Prostate gland (tissue), 2 donors: Measurements from ENCODE around the gene POU2F1. TPM values are rescaled to one million over a fixed set of nuclear protein-coding genes. Genes with fewer than 3 reads are reported as not detected.

Source experiments
- DNase-seq: peaks from one replicate; pipeline ENCODE4 v3.0.0-alpha.2; 2019; ENCODE audit warnings: low spot score
- H3K27ac ChIP-seq, 2 donors: fragments of 200-600 bp; sonication (generic); 2 replicates each; pipeline ENCODE4 v1.5.1; 2017 to 2019
- H3K27me3 ChIP-seq: fragments of 200-600 bp; sonication (generic); replicated peaks from 2 replicates; pipeline ENCODE4 v1.5.1; 2019; ENCODE audit not compliant: insufficient read depth
- H3K36me3 ChIP-seq, 2 donors: fragments of 200-600 bp; sonication (generic); 1 replicate in 1 of 2; 2 replicates in 1 of 2; pipeline versions ENCODE4 v1.5.1 to v1.8.1; 2017 to 2019
- H3K4me1 ChIP-seq: fragments of 200-600 bp; sonication (generic); replicated peaks from 2 replicates; pipeline ENCODE4 v1.5.1; 2019
- H3K4me3 ChIP-seq, 2 donors: fragments of 200-600 bp; sonication (generic); 2 replicates each; pipeline ENCODE4 v1.5.1; 2017 to 2019
- H3K9me3 ChIP-seq: fragments of 200-600 bp; sonication (generic); 2 replicates; pipeline ENCODE4 v1.5.1; 2017
- POLR2A ChIP-seq: fragments of 450-650 bp; IDR thresholded peaks from one replicate; pipeline ENCODE4 v1.6.1; 2016; ENCODE audit warnings: antibody characterized with exemption, mild to moderate bottlenecking
- POLR2AphosphoS5 ChIP-seq: sonication (generic); formaldehyde crosslinking; IDR thresholded peaks from one replicate; pipeline ENCODE4 v1.6.1; 2017; ENCODE audit warnings: antibody characterized with exemption
- WGBS: methylation state at CpG from one replicate; pipeline ENCODE4 v1.1.5; 2018; 5-methylcytosine and 5-hydroxymethylcytosine counted together
- intact Hi-C: fragments of 100-400 bp; cut with DNase I; formaldehyde crosslinking; loops from one replicate; pipeline ENCODE4 v1.14.2; 2022
- total RNA-seq, 2 donors: library from RNA; depleted of rRNA; stranded (reverse); fragments of >200 nt; gene quantifications; one replicate each; pipeline ENCODE4 v1.1.0, GENCODE V29; 2016
- TF ChIP-seq, protein P1 (sequence below), 4 experiments: fragments of 200-600 bp in 2 of 4; fragments of 450-650 bp in 2 of 4; sonication (generic) in 2 of 4; IDR thresholded peaks; 1 replicate in 3 of 4; 2 replicates in 1 of 4; pipeline ENCODE4 v1.5.1; 2016 to 2019; ENCODE audit warnings: antibody characterized with exemption in 4 of 4, mild to moderate bottlenecking in 2 of 4, moderate library complexity in 2 of 4

The POU2F1 gene
- total RNA-seq, 2 donors from 2014 or later = 10.9 to 26.6 TPM

DNA sequence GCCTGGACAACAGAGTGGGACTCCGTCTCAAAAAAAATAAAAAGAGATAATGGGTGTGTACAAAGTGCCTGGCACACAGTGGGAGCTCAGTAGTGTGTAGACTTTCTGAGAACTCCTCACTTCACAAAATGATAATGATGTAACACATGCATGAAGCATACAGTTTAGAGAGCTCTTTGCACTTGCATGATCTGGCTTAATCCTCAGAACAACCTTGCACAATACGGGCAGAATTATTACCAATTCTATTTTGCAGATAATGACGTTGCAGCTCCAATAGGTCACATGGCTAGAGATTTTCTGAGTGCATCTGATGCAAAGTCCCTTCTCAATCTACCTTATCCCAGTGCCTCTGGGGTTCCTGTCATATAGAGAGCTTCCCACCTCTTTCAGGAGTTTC, 226.3 kb downstream of the POU2F1 start:
- TF ChIP-seq POLR2AphosphoS5 (no peak), POLR2A (no peak)
- TF ChIP-seq, protein P1, sequence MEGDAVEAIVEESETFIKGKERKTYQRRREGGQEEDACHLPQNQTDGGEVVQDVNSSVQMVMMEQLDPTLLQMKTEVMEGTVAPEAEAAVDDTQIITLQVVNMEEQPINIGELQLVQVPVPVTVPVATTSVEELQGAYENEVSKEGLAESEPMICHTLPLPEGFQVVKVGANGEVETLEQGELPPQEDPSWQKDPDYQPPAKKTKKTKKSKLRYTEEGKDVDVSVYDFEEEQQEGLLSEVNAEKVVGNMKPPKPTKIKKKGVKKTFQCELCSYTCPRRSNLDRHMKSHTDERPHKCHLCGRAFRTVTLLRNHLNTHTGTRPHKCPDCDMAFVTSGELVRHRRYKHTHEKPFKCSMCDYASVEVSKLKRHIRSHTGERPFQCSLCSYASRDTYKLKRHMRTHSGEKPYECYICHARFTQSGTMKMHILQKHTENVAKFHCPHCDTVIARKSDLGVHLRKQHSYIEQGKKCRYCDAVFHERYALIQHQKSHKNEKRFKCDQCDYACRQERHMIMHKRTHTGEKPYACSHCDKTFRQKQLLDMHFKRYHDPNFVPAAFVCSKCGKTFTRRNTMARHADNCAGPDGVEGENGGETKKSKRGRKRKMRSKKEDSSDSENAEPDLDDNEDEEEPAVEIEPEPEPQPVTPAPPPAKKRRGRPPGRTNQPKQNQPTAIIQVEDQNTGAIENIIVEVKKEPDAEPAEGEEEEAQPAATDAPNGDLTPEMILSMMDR (IDR thresholded peaks at IDR 0.05) = no peak
- Histone ChIP-seq H3K4me1 (no peaks in the 10 kb centered on the region), H3K4me3 (no peak overlapping the region), H3K27me3 (no peaks in the 10 kb centered on the region), H3K9me3 (no peaks in the 10 kb centered on the region), H3K27ac (no peak overlapping the region), H3K36me3 (no peaks in the 10 kb centered on the region)
- 72% methylated on average over 3 of the region's 3 CpGs for WGBS
- no peak for DNase-seq
- intact Hi-C loops = no loop called here

DNA sequence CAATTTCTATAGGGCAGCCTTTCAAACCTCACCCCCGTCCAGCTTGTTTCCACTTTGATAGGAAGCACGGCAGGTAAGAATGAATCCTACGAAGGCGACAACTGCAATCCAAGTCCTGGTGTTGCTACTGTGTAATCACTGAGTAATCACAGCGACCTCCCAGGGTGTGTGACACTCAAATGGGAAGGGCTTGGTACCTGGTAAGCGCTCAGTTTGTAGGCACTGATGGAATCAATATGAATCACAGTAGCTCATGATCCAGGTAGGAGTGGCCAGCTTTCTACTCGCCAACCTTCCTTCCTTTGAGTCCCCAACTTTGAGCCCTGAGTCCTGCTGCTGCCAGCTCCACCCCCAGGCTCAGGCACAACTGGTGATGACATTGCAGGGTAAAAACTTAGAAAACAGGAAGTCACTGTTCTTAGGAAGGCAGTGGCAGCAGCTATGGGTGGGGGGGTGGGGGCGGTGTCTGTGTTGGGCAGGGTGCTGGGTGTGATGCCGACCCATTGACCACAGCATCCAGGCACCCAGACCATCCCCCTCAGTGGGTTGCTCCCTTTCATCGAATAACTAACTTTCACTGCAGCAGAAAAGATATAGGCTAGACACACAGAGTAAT, 226.9 kb downstream of the POU2F1 start:
- no peak for DNase-seq
- intact Hi-C loops = no loop called here
- no peaks in the 10 kb centered on the region for H3K27me3 ChIP-seq
- H3K4me3 ChIP-seq = no peak overlapping the region
- H3K4me1 ChIP-seq = no peaks in the 10 kb centered on the region
- H3K36me3 ChIP-seq = no peaks in the 10 kb centered on the region
- no peak overlapping the region for H3K27ac ChIP-seq
- no peaks in the 10 kb centered on the region for H3K9me3 ChIP-seq
- TF ChIP-seq POLR2A (no peak), POLR2AphosphoS5 (no peak)
- TF ChIP-seq, protein P1 (IDR thresholded peaks at IDR 0.05) = no peak
- WGBS = 69% methylated on average over 10 of the region's 10 CpGs

DNA sequence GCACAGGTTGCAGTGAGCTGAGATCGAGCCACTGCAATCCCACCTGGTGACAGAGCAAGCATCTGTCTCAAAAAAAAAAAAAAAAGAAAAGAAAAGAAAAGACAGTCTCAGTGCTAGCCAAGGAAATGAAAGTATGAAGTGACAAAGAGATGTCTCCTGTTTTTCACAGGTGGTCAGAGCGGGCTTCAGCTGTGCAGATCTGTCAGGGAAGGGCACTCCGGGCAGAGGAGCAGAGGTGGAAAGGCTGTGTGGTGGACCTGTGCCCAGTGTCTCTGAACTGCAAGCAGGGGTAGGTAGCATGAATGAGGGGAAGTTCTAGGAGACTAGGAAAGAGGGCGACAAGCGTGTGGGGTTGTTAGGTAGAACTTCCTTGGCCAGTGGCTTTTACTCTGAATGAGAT, 230.2 kb downstream of the POU2F1 start:
- H3K27me3 ChIP-seq = no peaks in the 10 kb centered on the region
- no peak overlapping the region for H3K4me3 ChIP-seq
- H3K4me1 ChIP-seq = no peaks in the 10 kb centered on the region
- DNase-seq = no peak
- intact Hi-C loops = no loop called here
- H3K9me3 ChIP-seq = no peaks in the 10 kb centered on the region
- no peak for TF ChIP-seq POLR2AphosphoS5
- TF ChIP-seq POLR2A = no peak
- TF ChIP-seq, protein P1 (IDR thresholded peaks at IDR 0.05) = no peak
- no peaks in the 10 kb centered on the region for H3K36me3 ChIP-seq
- 89% methylated on average over 5 of the region's 5 CpGs for WGBS
- no peak overlapping the region for H3K27ac ChIP-seq

DNA sequence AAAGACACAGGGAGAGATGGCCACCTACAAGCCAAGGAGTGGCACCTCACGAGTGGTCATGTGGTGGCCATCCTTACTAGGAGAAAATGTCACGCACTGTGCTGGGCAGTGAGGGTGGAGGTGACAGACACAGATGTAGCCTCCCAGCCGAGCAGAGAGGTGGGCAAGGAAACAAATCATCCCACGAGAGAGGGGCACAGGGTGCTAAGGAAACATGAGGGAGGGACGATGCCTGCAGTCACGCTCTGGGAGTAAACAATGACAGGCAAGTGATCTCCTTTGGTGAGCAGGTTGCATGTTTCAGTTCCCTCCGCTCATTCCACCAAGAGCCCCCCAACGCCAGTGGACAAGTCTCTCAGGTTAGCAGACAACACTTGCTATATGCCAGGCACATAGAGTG, 231.8 kb downstream of the POU2F1 start:
- no peaks in the 10 kb centered on the region for H3K36me3 ChIP-seq
- TF ChIP-seq, protein P1 (IDR thresholded peaks at IDR 0.05) = no peak
- TF ChIP-seq POLR2A (no peak), POLR2AphosphoS5 (no peak)
- no peaks in the 10 kb centered on the region for H3K4me1 ChIP-seq
- 84% methylated on average over 8 of the region's 8 CpGs for WGBS
- no peak overlapping the region for H3K27ac ChIP-seq
- no peaks in the 10 kb centered on the region for H3K27me3 ChIP-seq
- no peak overlapping the region for H3K4me3 ChIP-seq
- DNase-seq = no peak
- intact Hi-C loops = no loop called here
- no peaks in the 10 kb centered on the region for H3K9me3 ChIP-seq

DNA sequence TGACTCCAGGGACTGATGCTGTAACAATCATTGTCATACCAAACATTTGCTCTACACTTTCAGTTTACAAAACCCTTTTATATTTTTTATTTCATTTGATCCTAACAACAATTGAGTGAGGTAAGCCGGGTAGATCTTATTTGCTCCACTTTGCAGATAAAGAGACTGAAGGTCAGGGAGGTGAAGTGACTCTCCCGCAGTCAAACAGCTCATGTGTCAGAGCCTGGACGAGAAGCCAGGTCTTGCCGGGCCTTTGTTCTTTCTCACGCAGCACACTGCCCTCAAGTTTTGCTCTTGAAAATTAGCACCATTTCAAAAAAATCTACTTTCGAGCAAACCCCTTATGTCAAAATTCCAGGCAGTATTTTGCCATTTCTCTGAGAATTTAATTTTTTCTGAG, 232.4 kb downstream of the POU2F1 start:
- DNase-seq = no peak
- TF ChIP-seq, protein P1 (IDR thresholded peaks at IDR 0.05) = no peak
- TF ChIP-seq POLR2A (no peak), POLR2AphosphoS5 (no peak)
- no peaks in the 10 kb centered on the region for H3K27me3 ChIP-seq
- H3K4me3 ChIP-seq = no peak overlapping the region
- H3K36me3 ChIP-seq = no peaks in the 10 kb centered on the region
- H3K4me1 ChIP-seq = no peaks in the 10 kb centered on the region
- WGBS = 86% methylated on average over 6 of the region's 6 CpGs
- intact Hi-C loops = no loop called here
- no peaks in the 10 kb centered on the region for H3K9me3 ChIP-seq
- H3K27ac ChIP-seq = no peak overlapping the region
